GM21723 (cell line): Measurements from ENCODE around the gene DMD.
A peak's percentile ranks its signal among the peaks of the same experiment; 100 is the strongest.

Experiments used
- ATAC-seq: cut with Tn5 transposase; IDR thresholded peaks from one replicate; pipeline ENCODE4 v1.9.1; 2021; ENCODE audit warnings: mild to moderate bottlenecking, moderate library complexity; ENCODE audit not compliant: unreplicated experiment

Gene DMD

DNA sequence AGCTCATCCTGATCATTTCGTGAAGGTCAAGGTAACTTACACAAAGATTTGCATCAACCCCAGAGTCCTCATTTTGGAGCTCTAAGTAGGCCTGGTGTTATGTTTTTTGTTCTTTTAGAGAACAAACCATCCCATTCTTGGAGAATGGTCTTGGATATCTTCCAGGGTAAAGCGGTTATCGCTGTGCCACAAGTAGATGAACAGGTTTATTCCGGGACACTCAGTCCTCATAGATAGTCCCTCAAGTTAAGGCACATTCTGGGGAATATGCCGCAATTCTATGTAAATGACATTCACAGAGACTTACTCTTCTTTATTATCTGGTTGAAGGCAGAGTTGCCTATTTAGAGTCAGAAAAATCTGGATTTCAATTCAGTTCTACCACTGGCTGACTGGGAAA is 2044.5 kb downstream of the DMD start:
- ATAC-seq, result no peak

GRCh38 chrX:31166416-31166815 is 2044.9 kb downstream of the DMD start:
- no peak for ATAC-seq

GRCh38 chrX:31165241-31166035 is 2045.9 kb downstream of the DMD start:
- ATAC-seq, result no peak

DNA sequence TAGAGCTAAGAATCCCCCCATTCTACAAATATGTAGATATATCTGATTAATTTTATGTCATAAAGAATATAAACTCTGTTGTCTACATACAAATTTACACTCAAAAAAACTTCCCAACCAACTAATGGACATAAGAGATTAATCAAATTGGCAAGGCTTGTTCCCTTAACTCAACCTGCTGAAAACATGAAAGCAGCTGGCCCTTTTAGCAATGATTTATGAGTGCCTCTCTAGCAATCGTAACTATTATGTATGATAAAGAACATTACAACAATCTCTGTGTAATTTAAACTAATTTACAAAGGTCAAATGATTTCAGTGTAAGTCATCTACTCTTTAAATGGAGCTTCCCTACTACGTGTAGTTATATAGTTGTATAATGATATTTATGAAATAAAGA is 2056.4 kb downstream of the DMD start:
- no peak for ATAC-seq

- ATAC-seq, result no peak
Observed at GRCh38 chrX:31153475-31154047, 2057.8 kb downstream of the DMD start.

DNA sequence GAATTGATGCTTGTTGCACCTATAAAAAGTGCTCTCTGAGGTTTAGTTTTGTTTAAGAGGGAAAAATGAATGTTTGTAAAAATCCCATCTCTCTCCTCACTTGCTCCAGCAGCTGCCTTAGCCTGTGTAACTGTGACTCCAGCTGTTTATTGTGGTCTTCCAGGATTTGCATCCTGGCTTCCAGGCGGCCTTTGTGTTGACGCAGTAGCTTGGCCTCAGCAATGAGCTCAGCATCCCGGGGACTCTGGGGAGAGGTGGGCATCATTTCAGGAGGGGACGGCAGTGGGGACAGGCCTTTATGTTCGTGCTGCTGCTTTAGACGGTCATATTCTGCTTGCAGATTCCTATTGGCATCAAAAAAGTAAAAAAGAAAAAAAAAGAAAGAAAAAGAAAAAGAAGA is 2064.2 kb downstream of the DMD start:
- ATAC-seq, result no peak

GRCh38 chrX:31139961-31140360 is 2071.4 kb downstream of the DMD start:
- no peak for ATAC-seq

- ATAC-seq, result no peak
Observed at GRCh38 chrX:31138124-31138523, 2073.2 kb downstream of the DMD start.

DNA sequence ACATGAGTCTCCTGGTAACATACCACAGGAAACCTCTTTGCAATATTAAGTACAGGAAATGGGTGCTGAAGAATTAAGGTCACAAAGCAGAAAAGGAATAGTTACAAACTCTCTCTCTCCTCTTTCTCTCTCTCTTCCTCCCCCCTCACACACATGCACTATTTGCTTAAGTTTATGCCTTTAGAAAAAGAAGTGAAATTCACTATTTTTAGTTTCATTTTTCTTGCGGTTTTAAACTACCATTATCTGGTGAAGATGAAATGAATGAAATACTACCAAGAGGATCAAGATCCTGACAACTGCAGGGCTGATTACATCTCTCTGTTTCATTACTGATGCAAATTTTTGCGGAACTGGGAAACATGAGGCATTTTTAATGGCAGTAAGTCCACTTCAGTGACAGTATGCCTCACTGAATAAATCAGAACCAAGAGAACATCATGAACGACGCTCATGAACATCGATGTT is 2075.2 kb downstream of the DMD start:
- ATAC-seq, result peak; percentile 95

- no peak for ATAC-seq
Observed at GRCh38 chrX:31132821-31133241, 2078.5 kb downstream of the DMD start.

DNA sequence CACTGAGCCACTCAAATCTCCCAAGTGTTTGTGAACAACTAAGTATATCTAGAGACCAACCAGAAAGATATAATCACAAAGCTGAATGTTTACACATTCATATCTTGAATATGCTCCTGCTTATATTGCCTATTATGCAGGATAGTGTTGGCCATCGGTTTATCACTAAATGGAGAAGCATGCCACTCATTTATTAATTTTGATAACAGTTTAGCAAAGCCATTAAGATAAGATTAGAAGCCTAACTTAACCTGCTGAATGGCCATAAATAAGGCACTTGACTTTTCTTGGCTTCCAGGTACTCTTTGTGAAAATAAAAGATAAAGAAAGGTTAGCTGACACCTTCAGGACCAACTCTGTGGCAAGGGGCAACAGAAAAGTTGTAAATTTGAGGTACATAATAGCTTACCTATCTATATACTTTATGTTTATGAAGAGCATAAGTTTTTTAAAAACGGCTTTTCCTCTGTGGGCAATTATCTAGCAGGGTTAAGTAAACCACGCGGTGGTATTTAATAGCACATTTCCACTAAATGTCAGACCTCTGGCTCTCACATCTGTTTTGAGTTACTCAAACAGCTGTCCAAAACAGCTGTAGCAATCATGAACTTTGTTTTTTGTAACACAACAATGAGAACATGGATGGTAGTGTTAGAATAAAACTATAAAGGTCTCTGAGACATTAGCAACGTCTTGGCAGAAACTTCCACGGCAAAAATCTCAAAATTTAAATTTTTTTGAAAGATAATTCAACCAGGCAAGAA is 2080.7 kb downstream of the DMD start:
- ATAC-seq, result no peak

GRCh38 chrX:31128855-31129254 is 2082.5 kb downstream of the DMD start:
- ATAC-seq, result no peak

DNA sequence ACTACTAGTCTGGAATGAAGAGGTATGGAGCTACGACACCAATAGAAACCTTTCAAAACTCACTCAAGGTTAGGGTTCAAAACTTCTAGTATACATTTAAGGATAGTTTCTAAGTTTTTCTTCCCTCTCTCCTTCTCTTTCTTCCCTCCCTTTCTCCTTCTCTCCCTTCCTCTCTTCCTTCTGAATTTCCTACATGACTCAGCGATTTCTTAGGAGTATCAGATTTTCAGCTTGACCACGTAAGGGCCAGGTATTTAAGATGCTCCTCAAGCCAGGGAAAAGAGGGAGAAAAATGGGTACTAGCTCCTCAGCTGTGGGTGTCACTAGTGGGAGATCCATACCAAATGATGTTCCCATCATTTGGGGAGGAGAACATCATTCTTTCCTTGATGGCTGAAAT is 2083.6 kb downstream of the DMD start:
- ATAC-seq, result no peak

- no peak for ATAC-seq
Observed at GRCh38 chrX:31126205-31126604, 2085.1 kb downstream of the DMD start.

GRCh38 chrX:31124536-31124935 is 2086.8 kb downstream of the DMD start:
- no peak for ATAC-seq

DNA sequence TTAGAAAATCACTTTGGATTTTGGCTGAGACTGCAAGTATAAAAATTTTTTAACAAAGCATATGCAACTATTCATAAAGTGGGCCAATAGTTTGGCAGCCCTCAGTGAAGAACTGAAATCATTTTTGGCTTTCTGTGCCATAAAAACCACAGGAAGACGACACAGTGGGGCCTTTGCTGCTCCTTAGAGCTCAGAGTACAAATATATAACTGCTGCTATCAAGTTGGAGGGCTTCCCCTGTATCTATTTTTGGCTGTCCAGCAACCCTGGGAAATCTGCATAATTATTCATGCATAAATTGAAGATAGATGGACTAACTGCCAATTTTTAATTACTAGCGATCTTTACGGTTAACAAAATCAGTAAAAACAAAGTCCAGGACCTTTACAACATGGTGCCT is 2088.0 kb downstream of the DMD start:
- no peak for ATAC-seq

DNA sequence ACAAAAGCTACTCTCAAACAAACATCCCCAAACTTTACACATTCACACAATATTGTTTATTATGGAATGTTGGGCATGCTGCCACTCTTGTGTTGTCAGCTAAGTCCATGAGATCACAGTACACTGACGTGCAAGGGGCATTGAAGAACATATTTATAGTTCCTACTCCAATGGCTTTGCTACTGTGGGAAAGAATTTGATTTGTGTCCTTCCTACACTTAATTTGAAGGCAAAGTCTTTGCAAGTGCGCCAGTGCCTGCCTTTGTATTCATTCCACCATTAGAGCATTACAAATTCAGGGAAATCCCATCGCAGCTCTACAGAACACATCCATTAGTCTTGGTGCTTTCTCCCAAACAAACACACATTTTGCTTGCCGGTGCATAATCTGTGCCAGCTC is 2094.1 kb downstream of the DMD start:
- no peak for ATAC-seq

- no peak for ATAC-seq
Observed at GRCh38 chrX:31115398-31115797, 2096.0 kb downstream of the DMD start.

- ATAC-seq, result no peak
Observed at GRCh38 chrX:31114858-31115257, 2096.5 kb downstream of the DMD start.

GRCh38 chrX:31112226-31112999 is 2098.9 kb downstream of the DMD start:
- no peak for ATAC-seq

- ATAC-seq, result no peak
Observed at GRCh38 chrX:31110657-31111056, 2100.7 kb downstream of the DMD start.
